ENCODE results near the gene WDR11. TPM values are rescaled to one million over a fixed set of nuclear protein-coding genes. Genes with fewer than 3 reads are reported as not detected.

The WDR11 gene
- total RNA-seq, 1 experiment from 2014 or later: 48.3 TPM

GRCh38 chr10:120835603-120836002 is 15.6 kb upstream of the WDR11 start (continued):
- TF ChIP-seq JUND (IDR thresholded peaks at IDR 0.05): no peak
- no peak for TF ChIP-seq ZFX (IDR thresholded peaks at IDR 0.05)

GRCh38 chr10:120838941-120839340 is 12.2 kb upstream of the WDR11 start:
- Histone ChIP-seq H3K9me2 (ENCODE audit: insufficient read depth) (no peaks in the 10 kb centered on the region), H3K27me3 (ENCODE audit: insufficient read depth, low read length) (no peaks in the 10 kb centered on the region), H3K27ac (ENCODE audit: low read depth, low read length) (no peak overlapping the region), H2AFZ (ENCODE audit: low read depth, low read length, poor library complexity, severe bottlenecking) (no peak overlapping the region), H3K4me3 (replicated peaks in 1 of 2; ENCODE audit: low read depth in 1 of 2, low read length in 2 of 2) (no peak overlapping the region), H3K79me2 (ENCODE audit: insufficient read depth, low read length) (no peaks in the 10 kb centered on the region), H3K9me3 (ENCODE audit: control insufficient read depth in 1 of 2, insufficient read depth in 1 of 2, low read depth in 1 of 2, low read length in 2 of 2) (no peaks in the 10 kb centered on the region), H3K36me3 (ENCODE audit: control insufficient read depth in 1 of 2, insufficient read depth in 2 of 2, low read length in 2 of 2) (no peaks in the 10 kb centered on the region), H3K4me2 (ENCODE audit: low read length) (no peak overlapping the region), H4K20me1 (ENCODE audit: insufficient read depth) (no peaks in the 10 kb centered on the region), H3K4me1 (ENCODE audit: control insufficient read depth in 1 of 2, insufficient read depth in 2 of 2, low read length in 2 of 2) (no peaks in the 10 kb centered on the region), H3K9ac (ENCODE audit: low read length) (no peak overlapping the region)
- BruUV-seq (replicated peaks): no TSS peak
- TF ChIP-seq POLR2A (IDR thresholded peaks at IDR 0.05; ENCODE audit: borderline replicate concordance, extremely low read depth, insufficient read depth, insufficient read length): no peak
- TF ChIP-seq, protein P1, sequence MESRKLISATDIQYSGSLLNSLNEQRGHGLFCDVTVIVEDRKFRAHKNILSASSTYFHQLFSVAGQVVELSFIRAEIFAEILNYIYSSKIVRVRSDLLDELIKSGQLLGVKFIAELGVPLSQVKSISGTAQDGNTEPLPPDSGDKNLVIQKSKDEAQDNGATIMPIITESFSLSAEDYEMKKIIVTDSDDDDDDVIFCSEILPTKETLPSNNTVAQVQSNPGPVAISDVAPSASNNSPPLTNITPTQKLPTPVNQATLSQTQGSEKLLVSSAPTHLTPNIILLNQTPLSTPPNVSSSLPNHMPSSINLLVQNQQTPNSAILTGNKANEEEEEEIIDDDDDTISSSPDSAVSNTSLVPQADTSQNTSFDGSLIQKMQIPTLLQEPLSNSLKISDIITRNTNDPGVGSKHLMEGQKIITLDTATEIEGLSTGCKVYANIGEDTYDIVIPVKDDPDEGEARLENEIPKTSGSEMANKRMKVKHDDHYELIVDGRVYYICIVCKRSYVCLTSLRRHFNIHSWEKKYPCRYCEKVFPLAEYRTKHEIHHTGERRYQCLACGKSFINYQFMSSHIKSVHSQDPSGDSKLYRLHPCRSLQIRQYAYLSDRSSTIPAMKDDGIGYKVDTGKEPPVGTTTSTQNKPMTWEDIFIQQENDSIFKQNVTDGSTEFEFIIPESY (IDR thresholded peaks at IDR 0.05; ENCODE audit: extremely low read depth, insufficient replicate concordance, low read length): no peak
- no peak for TF ChIP-seq YY1 (IDR thresholded peaks at IDR 0.05; ENCODE audit: extremely low read depth, insufficient replicate concordance, low read depth, low read length)
- no peak for TF ChIP-seq POLR2AphosphoS5 (IDR thresholded peaks at IDR 0.05; ENCODE audit: low read depth, low read length)
- TF ChIP-seq ZNF274 (IDR thresholded peaks at IDR 0.05; ENCODE audit: low read depth, low read length): no peak
- TF ChIP-seq EGR1 (IDR thresholded peaks at IDR 0.05; ENCODE audit: low read depth): no peak
- no peak for TF ChIP-seq SIN3A (IDR thresholded peaks at IDR 0.05; ENCODE audit: low read depth)
- TF ChIP-seq, protein P2, sequence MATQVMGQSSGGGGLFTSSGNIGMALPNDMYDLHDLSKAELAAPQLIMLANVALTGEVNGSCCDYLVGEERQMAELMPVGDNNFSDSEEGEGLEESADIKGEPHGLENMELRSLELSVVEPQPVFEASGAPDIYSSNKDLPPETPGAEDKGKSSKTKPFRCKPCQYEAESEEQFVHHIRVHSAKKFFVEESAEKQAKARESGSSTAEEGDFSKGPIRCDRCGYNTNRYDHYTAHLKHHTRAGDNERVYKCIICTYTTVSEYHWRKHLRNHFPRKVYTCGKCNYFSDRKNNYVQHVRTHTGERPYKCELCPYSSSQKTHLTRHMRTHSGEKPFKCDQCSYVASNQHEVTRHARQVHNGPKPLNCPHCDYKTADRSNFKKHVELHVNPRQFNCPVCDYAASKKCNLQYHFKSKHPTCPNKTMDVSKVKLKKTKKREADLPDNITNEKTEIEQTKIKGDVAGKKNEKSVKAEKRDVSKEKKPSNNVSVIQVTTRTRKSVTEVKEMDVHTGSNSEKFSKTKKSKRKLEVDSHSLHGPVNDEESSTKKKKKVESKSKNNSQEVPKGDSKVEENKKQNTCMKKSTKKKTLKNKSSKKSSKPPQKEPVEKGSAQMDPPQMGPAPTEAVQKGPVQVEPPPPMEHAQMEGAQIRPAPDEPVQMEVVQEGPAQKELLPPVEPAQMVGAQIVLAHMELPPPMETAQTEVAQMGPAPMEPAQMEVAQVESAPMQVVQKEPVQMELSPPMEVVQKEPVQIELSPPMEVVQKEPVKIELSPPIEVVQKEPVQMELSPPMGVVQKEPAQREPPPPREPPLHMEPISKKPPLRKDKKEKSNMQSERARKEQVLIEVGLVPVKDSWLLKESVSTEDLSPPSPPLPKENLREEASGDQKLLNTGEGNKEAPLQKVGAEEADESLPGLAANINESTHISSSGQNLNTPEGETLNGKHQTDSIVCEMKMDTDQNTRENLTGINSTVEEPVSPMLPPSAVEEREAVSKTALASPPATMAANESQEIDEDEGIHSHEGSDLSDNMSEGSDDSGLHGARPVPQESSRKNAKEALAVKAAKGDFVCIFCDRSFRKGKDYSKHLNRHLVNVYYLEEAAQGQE (IDR thresholded peaks at IDR 0.05; ENCODE audit: low read depth): no peak
- no peak for TF ChIP-seq ZFX (IDR thresholded peaks at IDR 0.05)
- no peak for TF ChIP-seq EZH2phosphoT487 (IDR thresholded peaks at IDR 0.05; ENCODE audit: borderline replicate concordance)
- TF ChIP-seq CTCF (IDR thresholded peaks at IDR 0.05 in 2 of 3, conservative IDR thresholded peaks at IDR 0.05 in 1 of 3; ENCODE audit: borderline replicate concordance in 1 of 3, insufficient read depth in 1 of 3, low read depth in 2 of 3, low read length in 2 of 3): no peak
- no peak for TF ChIP-seq SP1 (IDR thresholded peaks at IDR 0.05; ENCODE audit: low read depth)
- no peak for TF ChIP-seq TCF7L2 (IDR thresholded peaks at IDR 0.05; ENCODE audit: borderline replicate concordance, extremely low read depth, insufficient read depth, insufficient read length)
- TF ChIP-seq CBX3 (IDR thresholded peaks at IDR 0.05; ENCODE audit: low read depth): no peak
- TF ChIP-seq FOSL1 (IDR thresholded peaks at IDR 0.05; ENCODE audit: low read depth): no peak
- TF ChIP-seq ELF1 (IDR thresholded peaks at IDR 0.05; ENCODE audit: borderline replicate concordance, low read depth): no peak
- no peak for TF ChIP-seq SRF (IDR thresholded peaks at IDR 0.05; ENCODE audit: low read depth)
- TF ChIP-seq CEBPB (IDR thresholded peaks at IDR 0.05; ENCODE audit: low read depth): no peak
- DNase-seq (ENCODE audit: low read depth, low spot score) (no peak), ATAC-seq (no peak)
- intact Hi-C loops (cut with micrococcal nuclease): no loop called here
- ChIA-PET RAD21 (ENCODE audit: low non-redundant PET in 1 of 2, low total read pairs in 2 of 2, uncharacterized antibody in 2 of 2, unreplicated experiment in 2 of 2) (no interaction called here), POLR2A (interaction anchor here (0.6 kb wide), 1 partner anchor 13 kb away, joined by 3 read pairs; no protein-coding TSS in a partner anchor), CTCF (no interaction called here)

Data from HCT116 (cell line).